Lower leg skin (tissue), 4 donors: ENCODE data around the gene COX10. TPM values are rescaled to one million over a fixed set of nuclear protein-coding genes. Genes with fewer than 3 reads are reported as not detected.
"Not testable (repeated sequence)": the region's sequence is repeated elsewhere in the genome, so short reads cannot be mapped to it uniquely, and the experiment has no call there.

Experiments used
- DNase-seq, 2 donors: peaks; one replicate each; pipeline ENCODE4 v3.0.0-alpha.2; 2019; ENCODE audit warnings: low spot score in 2 of 2
- H3K4me3 ChIP-seq: fragments of 200-600 bp; sonication (generic); 2 replicates; pipeline ENCODE4 v1.5.1; 2017; ENCODE audit warnings: mild to moderate bottlenecking, low read depth; ENCODE audit not compliant: poor library complexity, severe bottlenecking
- POLR2A ChIP-seq, 2 donors: fragments of 450-650 bp; IDR thresholded peaks; one replicate each; pipeline ENCODE4 v1.6.1; 2016 to 2017; ENCODE audit warnings: antibody characterized with exemption in 2 of 2, mild to moderate bottlenecking in 1 of 2, moderate library complexity in 1 of 2
- WGBS, 2 donors: methylation state at CpG; one replicate each; pipeline ENCODE4 v1.1.5; 2018; 5-methylcytosine and 5-hydroxymethylcytosine counted together
- intact Hi-C: fragments of 100-400 bp; cut with DNase I; formaldehyde crosslinking; loops from one replicate; pipeline ENCODE4 v1.15.0; 2023; ENCODE audit warnings: low total_unique reads
- total RNA-seq, 4 donors: library from RNA; depleted of rRNA; stranded (reverse); fragments of >200 nt; gene quantifications; one replicate each; pipeline ENCODE4 v1.1.0, GENCODE V29; 2016
- TF ChIP-seq, protein P1 (sequence below), 3 donors: fragments of 450-650 bp; IDR thresholded peaks; one replicate each; pipeline ENCODE4 v1.5.1; 2016; ENCODE audit warnings: antibody characterized with exemption in 3 of 3, mild to moderate bottlenecking in 3 of 3, moderate library complexity in 2 of 3

Gene COX10
- total RNA-seq, 4 donors from 2014 or later = 17.8 to 24.5 (median 21.6) TPM

GRCh38 chr17:14168582-14168981 lies 99.3 kb downstream of the COX10 start:
- no peak overlapping the region for H3K4me3 ChIP-seq
- no peak for TF ChIP-seq POLR2A (IDR thresholded peaks at IDR 0.05)
- TF ChIP-seq, protein P1, sequence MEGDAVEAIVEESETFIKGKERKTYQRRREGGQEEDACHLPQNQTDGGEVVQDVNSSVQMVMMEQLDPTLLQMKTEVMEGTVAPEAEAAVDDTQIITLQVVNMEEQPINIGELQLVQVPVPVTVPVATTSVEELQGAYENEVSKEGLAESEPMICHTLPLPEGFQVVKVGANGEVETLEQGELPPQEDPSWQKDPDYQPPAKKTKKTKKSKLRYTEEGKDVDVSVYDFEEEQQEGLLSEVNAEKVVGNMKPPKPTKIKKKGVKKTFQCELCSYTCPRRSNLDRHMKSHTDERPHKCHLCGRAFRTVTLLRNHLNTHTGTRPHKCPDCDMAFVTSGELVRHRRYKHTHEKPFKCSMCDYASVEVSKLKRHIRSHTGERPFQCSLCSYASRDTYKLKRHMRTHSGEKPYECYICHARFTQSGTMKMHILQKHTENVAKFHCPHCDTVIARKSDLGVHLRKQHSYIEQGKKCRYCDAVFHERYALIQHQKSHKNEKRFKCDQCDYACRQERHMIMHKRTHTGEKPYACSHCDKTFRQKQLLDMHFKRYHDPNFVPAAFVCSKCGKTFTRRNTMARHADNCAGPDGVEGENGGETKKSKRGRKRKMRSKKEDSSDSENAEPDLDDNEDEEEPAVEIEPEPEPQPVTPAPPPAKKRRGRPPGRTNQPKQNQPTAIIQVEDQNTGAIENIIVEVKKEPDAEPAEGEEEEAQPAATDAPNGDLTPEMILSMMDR (IDR thresholded peaks at IDR 0.05) = no peak
- no peak for DNase-seq
- 94 to 97% methylated on average over 3 of the region's 3 CpGs for WGBS, 2 donors
- intact Hi-C loops = no loop called here

GRCh38 chr17:14169287-14169686 lies 100.0 kb downstream of the COX10 start:
- H3K4me3 ChIP-seq = no peak overlapping the region
- 96 to 98% methylated on average over 2 of the region's 2 CpGs for WGBS, 2 donors
- no peak for DNase-seq
- TF ChIP-seq, protein P1 (IDR thresholded peaks at IDR 0.05) = no peak
- no peak for TF ChIP-seq POLR2A (IDR thresholded peaks at IDR 0.05)
- intact Hi-C loops = no loop called here

- no peak for DNase-seq
- intact Hi-C loops = no loop called here
- 86 to 93% methylated on average over 1 of the region's 1 CpG for WGBS, 2 donors
- TF ChIP-seq, protein P1 (IDR thresholded peaks at IDR 0.05) = no peak
- TF ChIP-seq POLR2A (IDR thresholded peaks at IDR 0.05) = no peak
- no peak overlapping the region for H3K4me3 ChIP-seq
These were observed 100.6 kb downstream of the COX10 start for GRCh38 chr17:14169901-14170300.

- WGBS, 2 donors = 71 to 85% methylated on average over 3 of the region's 3 CpGs
- intact Hi-C loops, H3K4me3 ChIP-seq, DNase-seq: not testable (repeated sequence)
These were observed 107.7 kb downstream of the COX10 start for GRCh38 chr17:14176989-14177388.

- DNase-seq, intact Hi-C loops, H3K4me3 ChIP-seq: not testable (repeated sequence)
- no CpG with 5 or more reads among the region's 4 CpGs for WGBS, 2 donors
These were observed 108.5 kb downstream of the COX10 start for GRCh38 chr17:14177801-14178200.

- WGBS, 2 donors = 100% methylated on average over 1 of the region's 1 CpG; no CpG with 5 or more reads in 1 of the 2 donors
- intact Hi-C loops, H3K4me3 ChIP-seq, DNase-seq: not testable (repeated sequence)
These were observed 110.6 kb downstream of the COX10 start for GRCh38 chr17:14179951-14180350.

DNA sequence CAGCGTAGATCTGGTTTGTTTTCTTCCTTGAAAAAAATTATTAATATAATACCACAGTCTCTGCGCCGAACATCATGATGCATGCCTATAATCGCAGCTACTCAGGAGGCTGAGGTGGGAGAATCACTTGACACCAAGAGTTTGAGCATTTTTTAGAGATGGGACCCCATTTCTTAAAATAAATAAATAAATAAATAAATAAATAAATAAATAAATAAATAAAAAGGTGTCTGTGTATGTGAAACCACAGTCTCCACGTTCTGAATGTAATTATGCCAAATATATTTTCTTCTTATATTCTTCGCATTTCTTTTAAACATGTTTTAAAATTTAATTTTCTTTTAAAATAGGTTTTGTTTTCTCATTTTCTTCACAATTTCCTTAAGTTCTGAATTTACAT lies 112.8 kb downstream of the COX10 start:
- intact Hi-C loops, H3K4me3 ChIP-seq, DNase-seq: not testable (repeated sequence)
- 96 to 97% methylated on average over 6 of the region's 6 CpGs for WGBS, 2 donors

DNA sequence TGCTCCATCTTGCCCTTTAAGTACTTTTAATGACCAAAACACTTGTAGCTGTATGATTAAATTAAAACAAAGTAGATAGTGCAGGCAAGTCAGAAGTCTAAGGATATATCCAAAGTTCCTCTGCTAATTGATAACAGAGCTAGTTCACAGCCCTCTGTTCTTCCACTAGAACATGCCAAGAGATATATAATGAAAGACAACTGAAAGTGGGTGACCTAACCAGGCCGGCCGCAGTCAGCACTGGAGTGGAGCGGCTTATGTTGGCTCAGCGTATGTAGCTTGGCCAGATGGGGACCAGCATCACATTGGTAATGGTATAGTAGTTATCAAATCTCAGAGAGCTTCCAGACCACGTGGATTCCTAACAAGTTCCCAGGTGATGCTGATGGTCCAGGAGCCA lies 115.2 kb downstream of the COX10 start:
- DNase-seq, intact Hi-C loops, H3K4me3 ChIP-seq: not testable (repeated sequence)
- 72 to 85% methylated on average over 4 of the region's 5 CpGs for WGBS, 2 donors

DNA sequence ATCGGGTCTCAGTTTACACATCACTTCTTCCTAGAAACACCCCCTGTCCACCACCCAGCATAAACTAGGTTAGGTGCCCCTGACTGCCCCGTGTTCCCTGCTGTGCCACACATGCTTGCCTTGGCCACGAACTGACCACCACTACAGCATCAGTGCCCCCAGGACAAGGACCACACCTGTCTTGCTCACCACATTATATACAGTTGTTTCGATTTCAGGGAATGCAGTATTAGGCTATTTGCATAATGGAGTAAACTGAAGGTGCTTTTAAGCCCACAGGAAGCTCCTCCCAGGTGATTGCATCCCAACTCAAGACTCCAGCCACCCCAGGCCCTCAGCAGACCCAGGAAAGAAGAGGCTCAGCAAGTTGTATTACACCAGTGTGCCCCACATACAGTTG lies 117.1 kb downstream of the COX10 start:
- 97 to 100% methylated on average over 2 to 3 of the region's 4 CpGs for WGBS, 2 donors
- DNase-seq, intact Hi-C loops: not testable (repeated sequence)

DNA sequence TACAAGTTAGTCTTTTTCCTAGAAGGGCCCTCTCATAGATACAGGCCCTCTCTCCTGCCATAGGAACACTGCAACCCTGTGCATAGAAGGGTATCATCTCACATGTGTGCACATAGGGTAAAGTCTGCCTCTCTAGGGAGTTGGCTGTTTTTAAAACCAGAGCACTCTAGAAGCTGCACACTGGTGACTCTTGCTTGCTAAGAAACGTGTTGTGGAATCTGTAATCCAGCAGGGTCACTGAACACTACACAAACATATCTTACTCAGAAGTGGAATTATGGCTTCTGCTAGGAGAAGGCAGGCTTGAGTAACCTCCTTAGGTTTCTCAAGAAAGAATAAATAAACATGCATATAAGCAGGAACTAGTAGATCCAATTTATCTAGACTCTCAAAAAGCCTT lies 121.5 kb downstream of the COX10 start:
- H3K4me3 ChIP-seq, DNase-seq, intact Hi-C loops: not testable (repeated sequence)
- WGBS, 2 donors = 91 to 100% methylated on average over 1 of the region's 1 CpG

More for the DNA sequence above, 117.1 kb downstream of the COX10 start:
- H3K4me3 ChIP-seq = not testable (repeated sequence)

- DNase-seq, H3K4me3 ChIP-seq, intact Hi-C loops: not testable (repeated sequence)
These were observed 122.2 kb downstream of the COX10 start for GRCh38 chr17:14191469-14191868.

DNA sequence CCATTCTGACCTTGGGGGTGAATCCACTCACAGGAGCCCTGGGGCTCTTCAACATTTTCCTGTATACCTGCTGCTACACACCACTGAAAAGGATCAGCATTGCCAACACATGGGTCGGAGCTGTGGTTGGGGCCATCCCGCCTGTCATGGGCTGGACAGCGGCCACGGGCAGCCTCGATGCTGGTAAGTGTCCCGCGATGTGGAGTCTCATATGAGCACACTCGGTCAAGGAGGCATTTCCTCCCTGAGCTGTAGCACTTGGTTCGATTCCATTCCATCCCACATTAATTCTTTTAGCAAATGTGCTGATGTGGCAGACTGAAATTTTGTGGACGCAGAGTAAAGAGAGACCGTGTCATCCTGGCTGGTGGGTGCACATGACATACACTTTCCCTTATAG lies 122.7 kb downstream of the COX10 start:
- DNase-seq, intact Hi-C loops, H3K4me3 ChIP-seq: not testable (repeated sequence)
- WGBS, 2 donors = 87 to 95% methylated on average over 4 to 11 of the region's 11 CpGs
